Retinal pigment epithelial cell (primary cell): ENCODE measurements around the gene PIP5KL1.
A peak's percentile ranks its signal among the peaks of the same experiment; 100 is the strongest.

Experiments used
- DNase-seq: peaks from one replicate; pipeline ENCODE4 v3.0.0-alpha.2; 2010; ENCODE audit warnings: low read depth
- H3K4me3 ChIP-seq: 2 replicates; pipeline ENCODE4 v1.5.1; 2011; ENCODE audit warnings: mild to moderate bottlenecking, low read length, control low read depth, moderate library complexity
- TF ChIP-seq, protein P1 (sequence below): conservative IDR thresholded peaks from 2 replicates; pipeline ENCODE4 v1.5.1; 2011; ENCODE audit warnings: low read depth, low read length, control low read depth, inconsistent platforms

The PIP5KL1 gene, protein sequence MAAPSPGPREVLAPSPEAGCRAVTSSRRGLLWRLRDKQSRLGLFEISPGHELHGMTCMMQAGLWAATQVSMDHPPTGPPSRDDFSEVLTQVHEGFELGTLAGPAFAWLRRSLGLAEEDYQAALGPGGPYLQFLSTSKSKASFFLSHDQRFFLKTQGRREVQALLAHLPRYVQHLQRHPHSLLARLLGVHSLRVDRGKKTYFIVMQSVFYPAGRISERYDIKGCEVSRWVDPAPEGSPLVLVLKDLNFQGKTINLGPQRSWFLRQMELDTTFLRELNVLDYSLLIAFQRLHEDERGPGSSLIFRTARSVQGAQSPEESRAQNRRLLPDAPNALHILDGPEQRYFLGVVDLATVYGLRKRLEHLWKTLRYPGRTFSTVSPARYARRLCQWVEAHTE

DNA sequence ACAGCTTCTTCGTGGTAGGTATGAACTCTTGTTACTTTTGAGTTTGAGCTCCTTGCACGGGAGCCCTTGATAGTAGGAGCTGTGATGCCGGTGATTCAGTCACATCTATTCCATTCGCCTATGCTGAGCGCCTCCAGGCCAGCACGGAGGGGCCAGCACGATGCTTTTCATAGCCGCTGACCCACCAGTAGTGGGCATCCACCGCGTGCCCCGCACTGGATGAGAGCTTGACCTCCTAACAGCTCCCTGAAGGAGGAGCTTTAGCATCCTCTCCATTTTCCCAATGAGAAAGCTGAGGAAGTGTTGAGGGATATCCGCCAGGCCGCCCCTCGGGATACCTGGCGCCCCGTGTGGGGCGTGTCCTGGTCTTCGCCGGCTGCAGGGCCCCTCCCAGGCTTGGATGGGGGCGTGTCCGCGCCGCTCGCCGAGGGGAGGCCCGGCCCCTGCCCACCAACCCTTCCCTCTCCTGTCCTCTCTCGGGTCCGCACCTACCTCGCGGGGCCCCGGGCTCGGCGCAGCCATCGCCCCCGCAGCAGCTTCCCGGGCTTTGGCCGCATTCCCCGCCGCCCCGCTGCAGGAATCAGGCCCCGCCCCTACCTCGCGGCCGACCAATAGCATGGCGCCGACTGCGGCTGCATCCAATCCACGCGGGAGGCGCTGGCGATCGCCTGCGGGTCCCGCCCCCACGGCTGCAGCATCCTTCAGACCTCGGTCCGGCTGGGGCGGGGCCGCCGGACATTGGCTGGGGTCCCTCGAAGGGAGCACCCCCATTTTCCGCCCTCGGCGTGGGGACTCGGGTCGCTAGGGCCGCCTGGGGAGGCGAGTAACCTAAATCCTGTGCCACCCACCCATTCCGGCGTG lies at the start of gene PIP5KL1:
PIP5KL1 (minus strand) TSS at position 547 of the 861 bp plus-strand sequence; CDS start at position 522, 25 bp downstream.
- H3K4me3 ChIP-seq, result peak within 1 kb of the TSS; percentile 56
- TF ChIP-seq, protein P1, sequence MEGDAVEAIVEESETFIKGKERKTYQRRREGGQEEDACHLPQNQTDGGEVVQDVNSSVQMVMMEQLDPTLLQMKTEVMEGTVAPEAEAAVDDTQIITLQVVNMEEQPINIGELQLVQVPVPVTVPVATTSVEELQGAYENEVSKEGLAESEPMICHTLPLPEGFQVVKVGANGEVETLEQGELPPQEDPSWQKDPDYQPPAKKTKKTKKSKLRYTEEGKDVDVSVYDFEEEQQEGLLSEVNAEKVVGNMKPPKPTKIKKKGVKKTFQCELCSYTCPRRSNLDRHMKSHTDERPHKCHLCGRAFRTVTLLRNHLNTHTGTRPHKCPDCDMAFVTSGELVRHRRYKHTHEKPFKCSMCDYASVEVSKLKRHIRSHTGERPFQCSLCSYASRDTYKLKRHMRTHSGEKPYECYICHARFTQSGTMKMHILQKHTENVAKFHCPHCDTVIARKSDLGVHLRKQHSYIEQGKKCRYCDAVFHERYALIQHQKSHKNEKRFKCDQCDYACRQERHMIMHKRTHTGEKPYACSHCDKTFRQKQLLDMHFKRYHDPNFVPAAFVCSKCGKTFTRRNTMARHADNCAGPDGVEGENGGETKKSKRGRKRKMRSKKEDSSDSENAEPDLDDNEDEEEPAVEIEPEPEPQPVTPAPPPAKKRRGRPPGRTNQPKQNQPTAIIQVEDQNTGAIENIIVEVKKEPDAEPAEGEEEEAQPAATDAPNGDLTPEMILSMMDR, result peak; percentile 27
- DNase-seq, result no peak

DNA sequence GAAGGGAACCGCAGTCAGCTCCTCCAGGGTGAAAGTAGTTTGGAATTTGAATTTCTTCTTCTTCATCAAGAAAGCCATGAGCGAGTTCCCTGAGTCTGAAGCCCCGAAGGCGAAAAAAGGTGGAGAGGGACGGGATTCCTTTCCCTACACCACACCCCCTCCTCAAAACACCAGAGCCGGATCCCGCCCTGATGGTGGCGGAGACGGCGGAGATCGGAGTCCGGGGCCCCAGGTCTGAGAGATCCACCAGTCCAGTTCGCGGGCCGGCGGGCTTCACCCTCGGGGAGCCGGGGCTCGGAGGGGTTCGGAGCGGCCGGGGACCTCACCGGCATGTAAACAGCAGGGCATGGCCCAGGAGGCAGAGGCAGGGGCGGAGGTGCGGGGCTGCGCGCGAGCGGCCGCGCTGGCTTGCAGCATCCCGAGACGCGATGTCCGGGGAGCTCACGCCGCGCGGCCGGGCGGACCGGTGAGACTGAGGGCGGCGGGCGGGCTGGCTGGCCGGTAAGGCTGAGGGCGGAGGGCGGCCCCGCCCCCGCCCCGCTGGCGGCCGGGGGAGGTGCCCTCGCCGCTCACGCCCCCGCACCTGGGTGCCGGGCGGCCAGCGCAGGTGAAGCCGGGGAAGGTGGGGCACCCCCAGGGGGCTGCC lies 49.6 kb upstream of the PIP5KL1 start:
- no peak for DNase-seq

DNA sequence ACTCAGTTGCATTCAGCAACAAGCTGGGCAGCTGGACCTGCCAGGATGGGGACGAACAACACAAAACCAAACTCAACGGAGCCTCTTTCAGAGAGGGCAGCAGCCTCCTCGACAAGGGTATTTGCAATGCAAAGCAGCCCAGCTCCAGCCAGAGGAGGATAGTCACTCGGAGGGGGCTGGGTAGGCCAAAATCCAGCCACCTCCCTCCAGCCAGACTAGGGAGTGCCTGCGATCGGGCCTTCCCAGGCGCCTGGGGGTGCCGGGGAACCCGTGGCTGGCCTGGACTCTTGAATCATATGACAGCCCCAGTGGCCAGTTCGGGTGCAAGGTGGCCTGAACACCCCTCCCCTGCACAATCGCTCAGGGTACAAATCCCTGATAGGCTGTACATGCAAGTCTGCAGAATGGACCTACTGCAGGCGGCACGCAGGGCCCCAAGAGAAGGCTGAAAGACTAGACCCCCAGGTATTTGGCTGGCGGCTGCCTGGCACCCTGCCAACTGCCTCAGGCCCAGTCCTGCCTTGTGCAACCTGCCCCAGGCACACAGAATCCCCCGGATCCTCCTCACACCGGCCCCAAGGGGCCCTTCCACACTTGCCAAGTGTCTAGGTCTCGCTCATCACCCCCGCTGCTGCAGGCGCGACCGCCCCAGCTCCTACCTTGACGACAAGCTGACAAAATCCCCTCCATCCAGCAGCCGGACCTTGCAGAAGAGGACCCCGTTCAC lies 48.9 kb upstream of the PIP5KL1 start:
- peak overlapping the region; percentile 83 for H3K4me3 ChIP-seq
- no peak for DNase-seq
- TF ChIP-seq, protein P1, result no peak

More for the DNA sequence above, 49.6 kb upstream of the PIP5KL1 start:
- peak overlapping the region; percentile 83 for H3K4me3 ChIP-seq
- TF ChIP-seq, protein P1, result no peak

DNA sequence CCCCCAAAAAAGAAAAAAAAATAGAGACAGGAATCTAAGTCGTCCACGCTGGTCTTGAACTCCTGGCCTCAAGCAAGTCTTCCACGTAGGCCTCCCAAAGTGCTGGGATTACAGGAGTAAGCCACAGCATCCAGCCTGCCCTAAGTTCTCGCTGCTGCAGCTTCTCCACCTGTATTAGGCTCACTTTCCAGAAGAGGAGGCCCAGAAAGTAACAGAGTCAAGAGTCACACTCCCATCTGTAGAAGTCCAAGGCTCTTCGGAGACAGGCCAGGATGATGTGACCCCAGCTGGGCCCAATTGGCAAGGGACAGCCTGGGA lies 48.4 kb upstream of the PIP5KL1 start:
- TF ChIP-seq, protein P1, result no peak
- DNase-seq, result no peak
- peak overlapping the region; percentile 83 for H3K4me3 ChIP-seq

DNA sequence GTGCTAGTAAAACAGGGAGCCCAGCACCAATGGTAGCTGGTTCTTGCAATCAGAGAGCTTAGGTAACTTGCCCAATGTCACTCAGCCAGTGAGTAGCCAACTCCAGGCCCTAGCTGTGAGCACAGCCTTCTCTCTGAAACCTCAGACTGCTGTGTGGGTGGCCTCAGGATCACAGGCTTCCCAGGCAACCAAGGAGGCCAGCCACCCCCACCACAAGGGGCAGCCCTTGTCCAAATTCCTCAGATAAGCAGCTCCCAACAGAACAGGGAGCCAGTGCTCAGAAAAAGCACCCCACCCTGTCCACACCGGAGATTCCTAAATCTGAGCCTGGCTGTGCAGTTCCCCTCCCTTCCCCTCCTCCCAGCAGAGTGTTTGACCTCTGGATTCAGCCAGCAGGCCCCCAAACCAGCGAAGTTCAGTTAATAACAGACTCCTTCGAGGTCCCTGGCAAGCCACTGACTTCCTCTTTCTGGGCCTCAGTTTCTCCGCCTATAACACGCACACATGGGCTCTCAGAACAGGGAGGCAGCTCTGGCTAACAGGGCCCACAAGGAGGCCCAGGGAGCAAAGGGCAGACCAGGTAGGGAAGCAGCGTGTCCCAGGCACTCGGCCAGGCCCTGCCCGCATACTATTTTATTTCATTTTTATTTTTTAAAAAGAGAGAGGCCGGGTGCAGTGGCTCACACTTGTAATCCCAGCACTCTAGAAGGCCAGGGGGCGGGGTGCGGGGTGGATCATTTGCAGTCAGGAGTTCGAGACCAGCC lies 47.5 kb upstream of the PIP5KL1 start:
- DNase-seq, result no peak
- H3K4me3 ChIP-seq, result peak overlapping the region; percentile 83
- TF ChIP-seq, protein P1, result peak; percentile 4
